HG02642 (cell line): ENCODE data around the gene POLD1.
A peak's percentile ranks its signal among the peaks of the same experiment; 100 is the strongest.

Source experiments
- ATAC-seq: cut with Tn5 transposase; IDR thresholded peaks from one replicate; pipeline ENCODE4 v1.9.1; 2021; ENCODE audit warnings: mild to moderate bottlenecking; ENCODE audit not compliant: unreplicated experiment, poor library complexity

Gene POLD1

GRCh38 chr19:50415661-50416033 lies 31.5 kb downstream of the POLD1 start:
- ATAC-seq, result peak; percentile 40

GRCh38 chr19:50416034-50416977 lies 32.2 kb downstream of the POLD1 start:
- ATAC-seq, result no peak

DNA sequence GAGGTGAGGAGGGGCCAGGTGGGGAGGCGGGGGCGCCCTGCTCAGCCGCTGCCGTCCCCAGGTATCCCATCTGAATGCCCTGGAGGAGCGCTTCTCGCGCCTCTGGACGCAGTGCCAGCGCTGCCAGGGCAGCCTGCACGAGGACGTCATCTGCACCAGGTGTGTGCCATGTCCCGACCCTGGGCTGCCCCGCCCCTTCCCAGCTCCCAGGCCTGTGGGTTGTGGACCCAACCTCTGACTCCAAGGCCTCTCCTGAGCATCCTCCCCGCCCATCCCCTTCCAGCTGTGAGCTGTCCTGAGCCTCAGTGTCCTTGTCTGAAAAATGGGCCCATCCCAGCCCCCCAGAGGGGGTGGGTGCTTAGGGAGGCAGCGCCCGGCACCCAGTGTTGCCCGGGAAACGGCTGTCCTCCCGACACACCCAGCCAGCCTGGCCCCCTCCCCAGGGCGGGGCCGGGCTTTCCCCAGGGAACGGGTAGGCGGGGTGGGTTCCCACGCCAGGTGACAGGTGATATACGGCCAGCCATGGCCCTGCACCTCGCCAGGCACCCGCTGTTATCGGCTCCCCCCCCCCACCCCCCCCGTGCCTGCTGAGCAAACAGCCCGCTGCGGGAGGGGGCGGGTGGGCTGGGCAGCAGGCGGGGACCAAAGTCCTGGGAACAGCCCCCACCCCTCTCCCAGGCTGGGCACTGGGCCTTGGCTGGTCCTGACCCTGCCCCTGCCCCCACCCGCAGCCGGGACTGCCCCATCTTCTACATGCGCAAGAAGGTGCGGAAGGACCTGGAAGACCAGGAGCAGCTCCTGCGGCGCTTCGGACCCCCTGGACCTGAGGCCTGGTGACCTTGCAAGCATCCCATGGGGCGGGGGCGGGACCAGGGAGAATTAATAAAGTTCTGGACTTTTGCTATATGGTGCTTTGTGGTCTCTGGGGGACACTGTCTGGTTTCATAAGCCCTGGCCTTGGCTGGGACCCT lies 33.2 kb downstream of the POLD1 start:
- ATAC-seq, result no peak

- no peak for ATAC-seq
Observed at GRCh38 chr19:50418176-50419021, 34.3 kb downstream of the POLD1 start, which contains the start of gene SPIB. Gene SPIB, plus strand, starts transcription at chr19:50418938. Its CDS starts 25 bp downstream, at chr19:50418963.

DNA sequence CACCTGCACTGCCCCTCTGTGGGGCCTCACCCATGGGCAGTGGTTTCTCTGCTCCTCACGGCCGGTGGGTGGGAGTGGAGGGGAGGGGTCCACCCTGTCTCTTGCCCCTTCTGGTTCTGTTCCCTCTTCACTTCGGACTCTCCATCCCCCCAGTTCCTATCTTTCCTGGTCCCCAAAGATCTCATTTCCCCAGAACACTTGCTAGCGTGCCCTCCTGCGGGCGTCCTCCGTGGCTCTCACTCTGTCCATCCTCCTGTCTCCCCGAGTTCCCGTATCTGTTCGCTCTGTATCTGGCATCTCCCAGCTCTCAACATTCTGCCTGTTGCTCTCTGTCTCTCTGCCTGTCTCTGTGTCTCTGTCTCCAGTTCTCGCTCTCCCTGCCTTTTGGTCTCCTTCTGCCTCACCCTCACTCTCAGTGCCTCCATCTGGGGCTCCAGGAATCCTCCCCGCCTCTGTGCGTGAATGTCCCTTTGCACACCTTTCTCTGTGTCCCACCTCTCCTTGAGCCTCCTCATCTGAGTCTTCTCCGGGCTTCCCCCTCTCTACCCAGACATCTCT lies 35.0 kb downstream of the POLD1 start:
- ATAC-seq, result no peak

DNA sequence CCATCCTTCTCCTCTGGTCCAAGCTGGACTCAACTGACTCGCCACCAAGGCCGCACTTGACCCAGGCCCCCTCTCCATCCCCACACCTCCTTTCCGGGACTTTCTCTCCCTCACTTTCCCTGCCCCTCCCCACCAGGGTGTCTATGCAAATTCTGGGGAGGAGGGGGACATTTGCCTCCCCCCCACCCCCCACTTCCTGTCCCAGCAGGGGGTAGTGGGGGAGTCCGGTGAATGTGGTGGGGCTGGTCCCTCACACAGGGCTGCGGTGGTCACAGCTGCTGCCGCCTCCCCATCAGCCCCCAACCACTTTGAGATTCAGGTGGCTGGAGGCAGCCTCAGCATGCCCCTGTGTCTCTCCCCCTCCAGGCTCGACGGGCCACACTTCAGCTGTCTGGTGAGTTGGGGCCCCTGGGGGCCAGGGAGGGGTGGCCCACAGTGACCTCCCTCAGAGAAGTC lies 35.5 kb downstream of the POLD1 start:
- ATAC-seq, result no peak

DNA sequence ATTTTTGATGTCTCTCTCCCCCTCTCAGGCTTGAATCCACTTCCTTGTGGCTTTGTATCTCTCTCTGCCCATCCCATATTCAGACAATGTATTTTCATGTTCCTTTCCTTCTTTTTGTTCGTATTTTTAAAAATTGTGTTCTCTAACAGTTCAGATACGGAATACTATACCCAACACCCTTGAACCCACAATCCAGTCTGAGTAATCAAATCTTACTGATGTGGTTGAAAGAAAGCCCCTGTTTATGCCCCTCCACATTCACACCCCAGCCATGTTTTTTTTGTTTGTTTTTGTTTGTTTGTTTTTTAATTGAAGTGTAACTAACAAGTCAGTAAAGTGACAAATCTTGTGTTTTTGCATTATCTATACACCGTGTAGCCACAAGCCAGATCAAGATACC lies 36.0 kb downstream of the POLD1 start:
- no peak for ATAC-seq

DNA sequence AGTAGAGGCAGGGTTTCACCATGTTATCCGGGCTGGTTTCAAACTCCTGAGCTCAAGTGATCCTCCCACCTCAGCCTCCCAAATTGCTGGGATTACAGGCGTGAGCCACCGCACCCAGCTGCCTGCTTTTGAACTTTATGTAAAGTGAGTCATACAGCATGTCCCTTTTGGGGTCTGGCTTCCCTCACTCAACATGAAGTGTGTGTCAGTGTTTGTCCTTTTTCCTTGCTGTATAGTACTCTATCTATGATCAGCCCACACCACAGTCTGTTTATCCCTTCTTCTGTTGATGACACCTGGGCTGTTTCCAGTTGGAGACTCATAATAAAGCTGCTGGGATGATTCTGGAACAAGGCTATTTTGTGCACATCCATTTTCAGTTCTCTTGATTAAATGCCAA lies 36.7 kb downstream of the POLD1 start:
- no peak for ATAC-seq

- ATAC-seq, result no peak
Observed at GRCh38 chr19:50422397-50423278, 38.5 kb downstream of the POLD1 start.

GRCh38 chr19:50423279-50424113 lies 39.3 kb downstream of the POLD1 start:
- ATAC-seq, result no peak

GRCh38 chr19:50425581-50425980 lies 41.4 kb downstream of the POLD1 start:
- no peak for ATAC-seq

- no peak for ATAC-seq
Observed at GRCh38 chr19:50427318-50427925, 43.3 kb downstream of the POLD1 start.

DNA sequence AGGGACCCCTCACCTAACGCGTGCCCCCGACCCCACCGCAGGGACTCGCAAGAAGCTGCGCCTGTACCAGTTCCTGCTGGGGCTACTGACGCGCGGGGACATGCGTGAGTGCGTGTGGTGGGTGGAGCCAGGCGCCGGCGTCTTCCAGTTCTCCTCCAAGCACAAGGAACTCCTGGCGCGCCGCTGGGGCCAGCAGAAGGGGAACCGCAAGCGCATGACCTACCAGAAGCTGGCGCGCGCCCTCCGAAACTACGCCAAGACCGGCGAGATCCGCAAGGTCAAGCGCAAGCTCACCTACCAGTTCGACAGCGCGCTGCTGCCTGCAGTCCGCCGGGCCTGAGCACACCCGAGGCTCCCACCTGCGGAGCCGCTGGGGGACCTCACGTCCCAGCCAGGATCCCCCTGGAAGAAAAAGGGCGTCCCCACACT lies 43.9 kb downstream of the POLD1 start:
- ATAC-seq, result no peak

- no peak for ATAC-seq
Observed at GRCh38 chr19:50428772-50429463, 44.8 kb downstream of the POLD1 start.

DNA sequence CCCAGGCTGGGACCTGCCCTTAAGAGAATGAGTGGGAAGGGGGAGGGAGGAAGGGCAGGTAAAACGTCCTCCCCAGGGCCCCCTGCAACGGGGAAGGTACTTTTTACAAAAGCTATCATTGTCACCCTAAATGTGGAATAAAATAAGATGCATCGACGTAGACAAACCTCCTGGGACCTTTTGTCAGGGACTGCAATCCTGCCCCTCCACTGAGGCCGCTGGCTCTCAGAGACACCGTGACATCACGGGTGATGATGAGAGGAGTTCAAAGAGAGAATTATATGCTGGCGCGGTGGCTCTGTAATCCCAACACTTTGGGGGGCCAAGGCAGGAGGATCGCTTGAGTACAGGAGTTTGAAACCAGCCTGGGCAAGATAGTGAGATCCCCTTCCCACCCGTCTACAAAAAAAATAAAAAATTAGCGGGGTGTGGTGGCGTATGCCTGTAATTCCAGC lies 46.8 kb downstream of the POLD1 start:
- ATAC-seq, result no peak

DNA sequence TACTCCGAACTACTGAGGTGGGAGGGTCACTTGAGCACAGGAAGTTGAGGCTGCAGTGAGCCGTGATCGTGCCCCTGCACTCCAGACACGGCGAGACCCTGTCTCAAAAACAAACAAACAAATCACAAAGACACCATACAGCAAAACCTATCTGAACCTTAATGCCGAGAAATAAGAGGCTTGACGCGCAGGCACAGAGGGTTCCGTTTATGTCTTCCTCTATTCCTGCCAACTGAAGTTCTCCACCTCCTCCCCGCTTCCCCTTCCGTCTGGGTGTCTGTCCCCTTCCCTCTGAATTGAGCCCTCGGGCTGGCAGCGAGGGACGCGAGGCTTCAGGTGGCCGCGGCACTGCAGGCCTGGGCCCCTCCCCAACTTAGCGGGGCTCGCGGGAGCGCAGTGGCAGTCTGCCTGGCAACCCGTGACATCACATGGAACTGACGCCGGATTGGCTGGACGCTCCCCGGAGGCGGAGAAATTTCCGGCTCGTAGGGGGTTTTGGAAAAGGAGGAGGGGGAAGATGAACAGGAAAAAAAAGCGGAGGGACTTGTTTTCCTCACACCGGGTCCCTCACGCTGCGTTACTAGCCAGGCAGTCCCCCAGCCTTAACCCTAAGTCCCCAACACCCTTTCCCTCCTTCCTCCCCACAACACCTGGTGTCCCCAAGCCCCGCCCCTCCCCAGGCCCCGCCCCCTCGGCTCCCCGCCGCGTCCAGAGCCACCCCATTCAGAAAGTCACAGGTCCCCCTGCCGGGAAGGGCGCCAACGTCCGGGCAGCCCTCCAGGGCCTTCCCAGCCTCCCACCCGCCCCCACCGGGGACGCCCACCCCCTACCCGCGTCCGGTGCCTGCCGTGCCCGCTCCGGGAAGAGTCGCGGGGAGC lies 47.4 kb downstream of the POLD1 start:
- peak; percentile 78 for ATAC-seq
